HG03108 (cell line): ENCODE results near the gene TAS2R40.
"Not testable (repeated sequence)": the region's sequence is repeated elsewhere in the genome, so short reads cannot be mapped to it uniquely, and the experiment has no call there.

ENCODE experiments used
- ATAC-seq: cut with Tn5 transposase; IDR thresholded peaks from one replicate; pipeline ENCODE4 v1.9.1; 2021; ENCODE audit warnings: moderate library complexity; ENCODE audit not compliant: unreplicated experiment

Gene TAS2R40

GRCh38 chr7:143248761-143249354 is 27.0 kb downstream of the TAS2R40 start:
- no peak for ATAC-seq

GRCh38 chr7:143250199-143250598 is 28.4 kb downstream of the TAS2R40 start:
- no peak for ATAC-seq

- ATAC-seq, result no peak
These were observed 29.0 kb downstream of the TAS2R40 start for GRCh38 chr7:143250822-143251221.

- no peak for ATAC-seq
These were observed 30.2 kb downstream of the TAS2R40 start for GRCh38 chr7:143252006-143252405.

- no peak for ATAC-seq
These were observed 33.7 kb downstream of the TAS2R40 start for GRCh38 chr7:143255564-143255963.

GRCh38 chr7:143256325-143256724 is 34.5 kb downstream of the TAS2R40 start:
- ATAC-seq, result no peak

GRCh38 chr7:143256932-143257331 is 35.1 kb downstream of the TAS2R40 start:
- peak; percentile 75 for ATAC-seq

GRCh38 chr7:143257501-143257900 is 35.7 kb downstream of the TAS2R40 start:
- no peak for ATAC-seq

- ATAC-seq, result no peak
These were observed 37.0 kb downstream of the TAS2R40 start for GRCh38 chr7:143258831-143259230.

- ATAC-seq, result no peak
These were observed 37.9 kb downstream of the TAS2R40 start for GRCh38 chr7:143259765-143260164.

GRCh38 chr7:143261901-143262300 is 40.1 kb downstream of the TAS2R40 start:
- ATAC-seq, result no peak

GRCh38 chr7:143263266-143264195 is 41.7 kb downstream of the TAS2R40 start, which contains the start of gene GSTK1:
Gene GSTK1, plus strand, starts transcription at chr7:143263441. Its CDS starts 73 bp downstream, at chr7:143263514.
- ATAC-seq, result peak; percentile 98

- ATAC-seq, result not testable (repeated sequence)
These were observed 42.3 kb downstream of the TAS2R40 start for GRCh38 chr7:143264196-143264568.

- no peak for ATAC-seq
These were observed 43.3 kb downstream of the TAS2R40 start for GRCh38 chr7:143265017-143265693.

- ATAC-seq, result no peak
These were observed 47.4 kb downstream of the TAS2R40 start for GRCh38 chr7:143269251-143269650.

GRCh38 chr7:143271240-143271639 is 49.4 kb downstream of the TAS2R40 start:
- ATAC-seq, result no peak
